ENCODE data around the gene PACRGL. TPM values are rescaled to one million over a fixed set of nuclear protein-coding genes. Genes with fewer than 3 reads are reported as not detected.
A peak's percentile ranks its signal among the peaks of the same experiment; 100 is the strongest.

Gene PACRGL
- polyA plus RNA-seq = 3.1 TPM

GRCh38 chr4:20700007-20700761 is at the start of gene PACRGL:
TSS of gene PACRGL (plus strand) at chr4:20700458. CDS start at chr4:20704482, 4,024 bp downstream.
- peaks cover 17 to 32% (median 23%) of the 10 kb centered on the region in 3 donors for H3K4me1 Mint-ChIP-seq
- no peaks in the 10 kb centered on the region for H3K27me3 Mint-ChIP-seq
- H3K27ac Mint-ChIP-seq = peak within 1 kb of the TSS; percentile 92 to 99 (median 96)
- no peaks in the 10 kb centered on the region for H3K36me3 Mint-ChIP-seq
- peak within 1 kb of the TSS; percentile 92 to 98 (median 97) for H3K4me3 Mint-ChIP-seq
- no peaks in the 10 kb centered on the region for H3K9me3 Mint-ChIP-seq

GRCh38 chr4:20652226-20652885 is 47.9 kb upstream of the PACRGL start:
- H3K36me3 Mint-ChIP-seq = no peaks in the 10 kb centered on the region
- H3K27ac Mint-ChIP-seq = no peak overlapping the region
- no peak overlapping the region for H3K4me3 Mint-ChIP-seq
- H3K27me3 Mint-ChIP-seq = peaks cover 3% of the 10 kb centered on the region
- H3K9me3 Mint-ChIP-seq = peaks cover 2 to 14% (median 11%) of the 10 kb centered on the region in 3 donors
- H3K4me1 Mint-ChIP-seq = no peaks in the 10 kb centered on the region

GRCh38 chr4:20658456-20658855 is 41.8 kb upstream of the PACRGL start:
- Mint-ChIP-seq H3K27me3 (no peaks in the 10 kb centered on the region), H3K27ac (peak overlapping the region in 1 of 3 donors; percentile 54), H3K4me3 (no peak overlapping the region), H3K9me3 (peaks cover 0 to 3% (median 0%) of the 10 kb centered on the region in 3 donors), H3K36me3 (no peaks in the 10 kb centered on the region), H3K4me1 (no peaks in the 10 kb centered on the region)

GRCh38 chr4:20662851-20663250 is 37.4 kb upstream of the PACRGL start:
- Mint-ChIP-seq H3K27me3 (no peaks in the 10 kb centered on the region), H3K4me3 (no peak overlapping the region), H3K4me1 (no peaks in the 10 kb centered on the region), H3K27ac (no peak overlapping the region), H3K36me3 (no peaks in the 10 kb centered on the region), H3K9me3 (no peaks in the 10 kb centered on the region)

GRCh38 chr4:20666012-20666860 is 34.0 kb upstream of the PACRGL start:
- Mint-ChIP-seq H3K27me3 (no peaks in the 10 kb centered on the region), H3K4me1 (no peaks in the 10 kb centered on the region), H3K4me3 (no peak overlapping the region), H3K36me3 (no peaks in the 10 kb centered on the region), H3K27ac (no peak overlapping the region), H3K9me3 (no peaks in the 10 kb centered on the region)

GRCh38 chr4:20672262-20672661 is 28.0 kb upstream of the PACRGL start:
- Mint-ChIP-seq H3K27me3 (peaks cover 7% of the 10 kb centered on the region), H3K27ac (no peak overlapping the region), H3K4me1 (peaks cover 0 to 1% (median 0%) of the 10 kb centered on the region in 3 donors), H3K9me3 (peaks cover 0 to 3% (median 0%) of the 10 kb centered on the region in 3 donors), H3K4me3 (no peak overlapping the region), H3K36me3 (no peaks in the 10 kb centered on the region)

GRCh38 chr4:20675786-20676185 is 24.5 kb upstream of the PACRGL start:
- no peaks in the 10 kb centered on the region for H3K36me3 Mint-ChIP-seq
- H3K27me3 Mint-ChIP-seq = peaks cover 7% of the 10 kb centered on the region
- H3K27ac Mint-ChIP-seq = no peak overlapping the region
- peaks cover 0 to 1% (median 0%) of the 10 kb centered on the region in 3 donors for H3K4me1 Mint-ChIP-seq
- no peak overlapping the region for H3K4me3 Mint-ChIP-seq
- peaks cover 0 to 3% (median 0%) of the 10 kb centered on the region in 3 donors for H3K9me3 Mint-ChIP-seq

- Mint-ChIP-seq H3K9me3 (peaks cover 0 to 3% (median 0%) of the 10 kb centered on the region in 3 donors), H3K36me3 (no peaks in the 10 kb centered on the region), H3K27me3 (peaks cover 9% of the 10 kb centered on the region), H3K4me3 (no peak overlapping the region), H3K27ac (no peak overlapping the region), H3K4me1 (peaks cover 0 to 1% (median 0%) of the 10 kb centered on the region in 3 donors)
Observed at GRCh38 chr4:20676501-20677197, 23.6 kb upstream of the PACRGL start.

GRCh38 chr4:20678400-20678799 is 21.9 kb upstream of the PACRGL start:
- Mint-ChIP-seq H3K4me3 (no peak overlapping the region), H3K27me3 (peaks cover 6% of the 10 kb centered on the region), H3K27ac (no peak overlapping the region), H3K9me3 (no peaks in the 10 kb centered on the region), H3K4me1 (no peaks in the 10 kb centered on the region), H3K36me3 (no peaks in the 10 kb centered on the region)

- no peak overlapping the region for H3K27ac Mint-ChIP-seq
- no peaks in the 10 kb centered on the region for H3K9me3 Mint-ChIP-seq
- H3K27me3 Mint-ChIP-seq = peaks cover 6% of the 10 kb centered on the region
- H3K4me1 Mint-ChIP-seq = no peaks in the 10 kb centered on the region
- no peak overlapping the region for H3K4me3 Mint-ChIP-seq
- H3K36me3 Mint-ChIP-seq = no peaks in the 10 kb centered on the region
Observed at GRCh38 chr4:20679951-20680350, 20.3 kb upstream of the PACRGL start.

- no peaks in the 10 kb centered on the region for H3K9me3 Mint-ChIP-seq
- H3K4me1 Mint-ChIP-seq = no peaks in the 10 kb centered on the region
- H3K27ac Mint-ChIP-seq = no peak overlapping the region
- no peaks in the 10 kb centered on the region for H3K36me3 Mint-ChIP-seq
- H3K4me3 Mint-ChIP-seq = no peak overlapping the region
- peaks cover 6% of the 10 kb centered on the region for H3K27me3 Mint-ChIP-seq
Observed at GRCh38 chr4:20680736-20681135, 19.5 kb upstream of the PACRGL start.

- Mint-ChIP-seq H3K9me3 (no peaks in the 10 kb centered on the region), H3K4me1 (no peaks in the 10 kb centered on the region), H3K4me3 (no peak overlapping the region), H3K36me3 (no peaks in the 10 kb centered on the region), H3K27ac (no peak overlapping the region), H3K27me3 (peaks cover 6% of the 10 kb centered on the region)
Observed at GRCh38 chr4:20681271-20681670, 19.0 kb upstream of the PACRGL start.

- H3K27me3 Mint-ChIP-seq = peaks cover 4% of the 10 kb centered on the region
- H3K4me3 Mint-ChIP-seq = no peak overlapping the region
- no peaks in the 10 kb centered on the region for H3K4me1 Mint-ChIP-seq
- H3K36me3 Mint-ChIP-seq = no peaks in the 10 kb centered on the region
- no peak overlapping the region for H3K27ac Mint-ChIP-seq
- no peaks in the 10 kb centered on the region for H3K9me3 Mint-ChIP-seq
Observed at GRCh38 chr4:20682853-20683252, 17.4 kb upstream of the PACRGL start.

GRCh38 chr4:20683766-20684165 is 16.5 kb upstream of the PACRGL start:
- Mint-ChIP-seq H3K27me3 (peaks cover 4% of the 10 kb centered on the region), H3K4me3 (no peak overlapping the region), H3K36me3 (no peaks in the 10 kb centered on the region), H3K9me3 (no peaks in the 10 kb centered on the region), H3K27ac (no peak overlapping the region), H3K4me1 (no peaks in the 10 kb centered on the region)

Data from IgD-negative memory B cell (primary cell).